Measurements from ENCODE around the gene RIMBP2. TPM values are rescaled to one million over a fixed set of nuclear protein-coding genes. Genes with fewer than 3 reads are reported as not detected.

RIMBP2 gene
- total RNA-seq, 3 donors from 2014 or later, result 2.3 to 5.9 (median 5.4) TPM

DNA sequence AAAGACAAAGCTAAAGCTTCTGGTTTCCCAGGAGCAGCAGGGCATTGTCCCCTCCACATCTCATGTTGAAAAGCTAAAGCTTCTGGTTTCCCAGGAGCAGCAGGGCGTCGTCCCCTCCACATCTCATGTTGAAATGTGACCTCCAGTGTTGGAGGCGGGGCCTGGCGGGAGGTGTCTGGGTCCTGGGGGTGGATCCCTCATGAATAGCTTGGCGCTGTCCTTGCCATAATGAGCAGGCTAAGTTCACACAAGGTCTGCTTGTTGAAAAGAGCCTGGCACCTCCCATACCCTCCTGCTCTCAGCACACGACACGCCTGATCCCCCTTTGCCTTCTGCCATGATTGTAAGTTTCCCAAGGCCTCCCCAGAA lies 254.7 kb downstream of the RIMBP2 start:
- DNase-seq (no peak), ATAC-seq (no peak)
- Histone ChIP-seq H3K36me3 (ENCODE audit: low read depth) (no peaks in the 10 kb centered on the region), H3K4me1 (ENCODE audit: low read depth) (no peaks in the 10 kb centered on the region), H3K9me3 (no peaks in the 10 kb centered on the region), H3K4me3 (no peak overlapping the region)
- TF ChIP-seq, protein P1, sequence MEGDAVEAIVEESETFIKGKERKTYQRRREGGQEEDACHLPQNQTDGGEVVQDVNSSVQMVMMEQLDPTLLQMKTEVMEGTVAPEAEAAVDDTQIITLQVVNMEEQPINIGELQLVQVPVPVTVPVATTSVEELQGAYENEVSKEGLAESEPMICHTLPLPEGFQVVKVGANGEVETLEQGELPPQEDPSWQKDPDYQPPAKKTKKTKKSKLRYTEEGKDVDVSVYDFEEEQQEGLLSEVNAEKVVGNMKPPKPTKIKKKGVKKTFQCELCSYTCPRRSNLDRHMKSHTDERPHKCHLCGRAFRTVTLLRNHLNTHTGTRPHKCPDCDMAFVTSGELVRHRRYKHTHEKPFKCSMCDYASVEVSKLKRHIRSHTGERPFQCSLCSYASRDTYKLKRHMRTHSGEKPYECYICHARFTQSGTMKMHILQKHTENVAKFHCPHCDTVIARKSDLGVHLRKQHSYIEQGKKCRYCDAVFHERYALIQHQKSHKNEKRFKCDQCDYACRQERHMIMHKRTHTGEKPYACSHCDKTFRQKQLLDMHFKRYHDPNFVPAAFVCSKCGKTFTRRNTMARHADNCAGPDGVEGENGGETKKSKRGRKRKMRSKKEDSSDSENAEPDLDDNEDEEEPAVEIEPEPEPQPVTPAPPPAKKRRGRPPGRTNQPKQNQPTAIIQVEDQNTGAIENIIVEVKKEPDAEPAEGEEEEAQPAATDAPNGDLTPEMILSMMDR (IDR thresholded peaks at IDR 0.05), result no peak
- intact Hi-C loops (cut with DNase I, micrococcal nuclease), result no loop called here

DNA sequence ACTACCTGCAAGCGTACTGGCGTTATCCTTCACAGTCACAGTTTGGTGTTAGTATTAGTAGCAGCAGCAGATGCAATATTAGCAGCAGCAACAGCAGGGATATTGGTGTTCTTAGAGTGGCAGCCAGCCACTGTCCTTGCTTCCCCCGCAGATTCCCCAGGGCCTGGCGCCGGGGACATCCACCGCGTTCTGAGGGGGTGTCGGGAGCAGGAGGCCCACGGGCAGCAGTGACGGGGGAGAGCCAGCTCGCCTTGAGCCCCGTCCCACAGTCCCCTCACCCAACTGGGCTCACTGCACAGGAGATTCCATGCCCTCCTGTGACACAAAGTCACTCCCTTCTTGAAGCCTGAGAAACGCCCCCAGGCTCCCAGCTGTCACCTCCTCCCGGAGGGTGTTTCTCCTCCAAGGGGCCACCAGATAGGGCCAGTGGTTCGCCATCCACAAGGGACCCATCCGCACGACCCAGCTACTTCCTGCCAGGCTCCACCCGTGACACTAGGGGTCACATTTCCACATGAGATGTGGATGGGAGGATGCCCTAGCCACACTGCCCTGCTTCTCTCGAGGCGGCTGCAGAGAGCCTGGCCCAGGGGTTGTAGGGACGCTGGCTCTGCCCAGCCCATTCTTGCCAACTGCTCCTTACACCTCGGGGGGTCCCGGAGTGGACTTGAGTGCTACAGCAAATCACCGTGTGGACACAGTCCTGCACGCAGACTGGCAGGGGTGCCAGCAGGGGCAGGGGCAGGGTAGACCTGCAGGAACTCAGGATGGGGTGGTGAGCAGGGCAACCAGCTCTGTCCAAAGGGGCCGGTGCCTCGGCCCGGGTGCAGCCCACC lies 255.3 kb downstream of the RIMBP2 start:
- no peaks in the 10 kb centered on the region for H3K9me3 ChIP-seq
- H3K4me3 ChIP-seq, result no peak overlapping the region
- DNase-seq, result peak in 1 of 3 donors; percentile 12
- TF ChIP-seq, protein P1 (IDR thresholded peaks at IDR 0.05), result no peak
- no peaks in the 10 kb centered on the region for H3K4me1 ChIP-seq (ENCODE audit: low read depth)
- H3K36me3 ChIP-seq (ENCODE audit: low read depth), result no peaks in the 10 kb centered on the region
- intact Hi-C loops (cut with DNase I, micrococcal nuclease), result no loop called here
- no peak for ATAC-seq

- TF ChIP-seq, protein P1 (IDR thresholded peaks at IDR 0.05), result no peak
- Histone ChIP-seq H3K4me1 (ENCODE audit: low read depth) (no peaks in the 10 kb centered on the region), H3K9me3 (no peaks in the 10 kb centered on the region), H3K36me3 (ENCODE audit: low read depth) (no peaks in the 10 kb centered on the region), H3K4me3 (no peak overlapping the region)
- no peak for DNase-seq
- ATAC-seq, result no peak
- intact Hi-C loops (cut with DNase I, micrococcal nuclease), result no loop called here
Measured at GRCh38 chr12:130459916-130460315, 256.2 kb downstream of the RIMBP2 start.

DNA sequence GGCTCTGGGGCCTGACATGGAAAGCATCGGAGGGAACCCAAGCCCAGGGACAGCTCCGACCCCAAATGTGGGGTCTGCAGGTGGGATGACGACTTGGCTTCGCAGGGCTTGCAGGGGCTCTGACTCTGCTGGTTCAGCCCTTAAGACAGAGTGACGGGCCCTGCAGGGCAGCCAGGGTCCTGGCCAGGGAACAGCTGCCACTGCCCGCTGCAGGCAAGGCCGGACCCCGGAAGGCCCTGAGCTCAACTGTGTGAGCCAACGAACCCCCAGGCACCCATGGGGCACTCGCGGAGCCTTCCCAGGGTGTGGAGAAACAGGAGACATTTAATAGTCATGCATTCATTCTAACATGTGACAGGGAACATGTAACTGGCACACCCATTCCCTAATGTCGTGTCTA lies 257.8 kb downstream of the RIMBP2 start:
- intact Hi-C loops (cut with DNase I, micrococcal nuclease), result no loop called here

GRCh38 chr12:130457215-130457614 lies 258.9 kb downstream of the RIMBP2 start:
- Histone ChIP-seq H3K4me1 (ENCODE audit: low read depth) (no peaks in the 10 kb centered on the region), H3K4me3 (no peak overlapping the region), H3K36me3 (ENCODE audit: low read depth) (no peaks in the 10 kb centered on the region), H3K9me3 (no peaks in the 10 kb centered on the region)
- intact Hi-C loops (cut with DNase I, micrococcal nuclease), result no loop called here
- TF ChIP-seq, protein P1 (IDR thresholded peaks at IDR 0.05), result no peak
- ATAC-seq (no peak), DNase-seq (no peak)

More for the DNA sequence above, 257.8 kb downstream of the RIMBP2 start:
- no peaks in the 10 kb centered on the region for H3K9me3 ChIP-seq
- no peaks in the 10 kb centered on the region for H3K36me3 ChIP-seq (ENCODE audit: low read depth)
- TF ChIP-seq, protein P1 (IDR thresholded peaks at IDR 0.05), result no peak
- ATAC-seq, result no peak
- no peak overlapping the region for H3K4me3 ChIP-seq
- no peaks in the 10 kb centered on the region for H3K4me1 ChIP-seq (ENCODE audit: low read depth)
- DNase-seq, result no peak

Data from mucosa of descending colon (tissue), 3 donors.